Liver (tissue), 9 donors: Measurements from ENCODE around the gene JPH4. TPM values are rescaled to one million over a fixed set of nuclear protein-coding genes. Genes with fewer than 3 reads are reported as not detected.

Experiments
- DNase-seq: peaks from one replicate; pipeline ENCODE4 v3.0.0-alpha.2; 2017; ENCODE audit warnings: low spot score
- H3K27ac ChIP-seq, 2 donors: one replicate each; pipeline ENCODE4 v1.7.0; 2013; ENCODE audit warnings: inconsistent platforms in 2 of 2, low read length in 2 of 2, control low read depth in 1 of 2, low read depth in 1 of 2, mild to moderate bottlenecking in 1 of 2
- H3K27me3 ChIP-seq, 4 donors: one replicate each; pipeline versions ENCODE4 v1.6.1 to v1.7.0; 2013; ENCODE audit warnings: low read length in 3 of 4, inconsistent platforms in 1 of 4, mild to moderate bottlenecking in 1 of 4, moderate library complexity in 1 of 4; ENCODE audit not compliant: control insufficient read depth in 4 of 4, insufficient read depth in 4 of 4
- H3K36me3 ChIP-seq, 4 donors: one replicate each; pipeline versions ENCODE4 v1.6.1 to v1.7.0; 2013; ENCODE audit warnings: low read length in 3 of 4, mild to moderate bottlenecking in 3 of 4, low read depth in 1 of 4, moderate library complexity in 1 of 4; ENCODE audit not compliant: control insufficient read depth in 4 of 4, insufficient read depth in 3 of 4
- H3K4me1 ChIP-seq, 4 donors: one replicate each; pipeline versions ENCODE4 v1.6.1 to v1.7.0; 2013; ENCODE audit warnings: low read length in 3 of 4, mild to moderate bottlenecking in 3 of 4, moderate library complexity in 1 of 4; ENCODE audit not compliant: control insufficient read depth in 4 of 4, insufficient read depth in 4 of 4
- H3K4me3 ChIP-seq, 3 donors: one replicate each; pipeline versions ENCODE4 v1.6.1 to v1.7.0; 2013; ENCODE audit warnings: low read length in 3 of 3, control low read depth in 1 of 3, low read depth in 1 of 3, mild to moderate bottlenecking in 1 of 3
- H3K9ac ChIP-seq, 2 donors: one replicate each; pipeline ENCODE4 v1.7.0; 2013; ENCODE audit warnings: low read length in 2 of 2, mild to moderate bottlenecking in 2 of 2, moderate library complexity in 2 of 2, control low read depth in 1 of 2, low read depth in 1 of 2
- H3K9me3 ChIP-seq, 4 donors: one replicate each; pipeline versions ENCODE4 v1.6.1 to v1.7.0; 2013; ENCODE audit warnings: low read length in 3 of 4; ENCODE audit not compliant: control insufficient read depth in 4 of 4
- EGR1 ChIP-seq, 2 donors: IDR thresholded peaks; 2 replicates each; pipeline ENCODE4 v1.6.1; 2016 to 2018; ENCODE audit warnings: antibody characterized with exemption in 2 of 2, low read depth in 2 of 2
- FOXA1 ChIP-seq: IDR thresholded peaks from 2 replicates; pipeline ENCODE4 v1.6.1; 2016; ENCODE audit warnings: antibody characterized with exemption
- FOXA2 ChIP-seq: IDR thresholded peaks from 2 replicates; pipeline ENCODE4 v1.6.1; 2016; ENCODE audit warnings: antibody characterized with exemption
- GABPA ChIP-seq, 2 donors: IDR thresholded peaks in 1 of 2; conservative IDR thresholded peaks in 1 of 2; 2 replicates each; pipeline ENCODE4 v1.6.1; 2016; ENCODE audit warnings: antibody characterized with exemption in 2 of 2, mild to moderate bottlenecking in 1 of 2, moderate library complexity in 1 of 2
- HNF4A ChIP-seq, 2 donors: conservative IDR thresholded peaks; 2 replicates each; pipeline ENCODE4 v1.6.1; 2016; ENCODE audit warnings: antibody characterized with exemption in 2 of 2, mild to moderate bottlenecking in 2 of 2
- HNF4G ChIP-seq: IDR thresholded peaks from 2 replicates; pipeline ENCODE4 v1.6.1; 2016; ENCODE audit warnings: antibody characterized with exemption
- JUND ChIP-seq, 2 donors: IDR thresholded peaks; 2 replicates each; pipeline ENCODE4 v1.6.1; 2016; ENCODE audit warnings: antibody characterized with exemption in 2 of 2
- NR2F2 ChIP-seq: IDR thresholded peaks from 2 replicates; pipeline ENCODE4 v1.6.1; 2016; ENCODE audit warnings: antibody characterized with exemption
- RAD21 ChIP-seq, 2 donors: IDR thresholded peaks; 2 replicates each; pipeline ENCODE4 v1.6.1; 2016; ENCODE audit warnings: antibody characterized with exemption in 2 of 2, mild to moderate bottlenecking in 2 of 2
- RXRA ChIP-seq, 2 donors: IDR thresholded peaks; 2 replicates each; pipeline ENCODE4 v1.6.1; 2017 to 2018; ENCODE audit warnings: antibody characterized with exemption in 2 of 2, mild to moderate bottlenecking in 1 of 2
- SP1 ChIP-seq: IDR thresholded peaks from 2 replicates; pipeline ENCODE4 v1.6.1; 2018; ENCODE audit warnings: antibody characterized with exemption, mild to moderate bottlenecking
- TAF1 ChIP-seq: conservative IDR thresholded peaks from 2 replicates; pipeline ENCODE4 v1.6.1; 2016; ENCODE audit warnings: antibody characterized with exemption, mild to moderate bottlenecking
- YY1 ChIP-seq: IDR thresholded peaks from 2 replicates; pipeline ENCODE4 v1.6.1; 2016; ENCODE audit warnings: antibody characterized with exemption, mild to moderate bottlenecking
- WGBS: extraction: QIAGEN DNeasy Blood & Tissue Kit; methylation state at CpG from one replicate; pipeline ENCODE4 v1.1.7; 2013; 5-methylcytosine and 5-hydroxymethylcytosine counted together
- polyA plus RNA-seq, 2 donors: library from polyadenylated mRNA; stranded (reverse) in 1 of 2; unstranded in 1 of 2; fragments of 200-250 nt in 1 of 2; fragments of >200 nt in 1 of 2; fragmentation: Nextera tagmentation in 1 of 2; extraction: Ambion mirVana in 1 of 2; gene quantifications; one replicate each; pipeline versions ENCODE4 v1.2.1 to v1.2.3, GENCODE V29; 2013 to 2015
- total RNA-seq, 2 donors: library from RNA; depleted of rRNA; stranded (reverse); fragments of >200 nt; gene quantifications; one replicate each; pipeline ENCODE4 v1.2.3, GENCODE V29; 2014
- TF ChIP-seq, protein P1 (sequence below): IDR thresholded peaks from 2 replicates; pipeline ENCODE4 v1.6.1; 2016; ENCODE audit warnings: antibody characterized with exemption
- TF ChIP-seq, protein P2 (sequence below): IDR thresholded peaks from 2 replicates; pipeline ENCODE4 v1.6.1; 2016; ENCODE audit warnings: antibody characterized with exemption
- TF ChIP-seq, protein P3 (sequence below): fragments of 150-350 bp; IDR thresholded peaks from 2 replicates; pipeline ENCODE4 v1.5.1; 2017; ENCODE audit warnings: improper control_type of control experiment, low read depth, low read length; ENCODE audit not compliant: missing input control
- TF ChIP-seq, protein P4 (sequence below): IDR thresholded peaks from 2 replicates; pipeline ENCODE4 v1.6.1; 2016; ENCODE audit warnings: antibody characterized with exemption
- TF ChIP-seq, protein P5 (sequence below): IDR thresholded peaks from 2 replicates; pipeline ENCODE4 v1.6.1; 2016; ENCODE audit warnings: antibody characterized with exemption, mild to moderate bottlenecking
- donor health status: healthy.
- donor health status: healthy.
- donor health status: healthy.
- donor health status: healthy.
- donor health status: healthy.

The JPH4 gene
- total and polyA plus RNA-seq, 4 donors: 0.07 to 0.24 (median 0.16) TPM

DNA sequence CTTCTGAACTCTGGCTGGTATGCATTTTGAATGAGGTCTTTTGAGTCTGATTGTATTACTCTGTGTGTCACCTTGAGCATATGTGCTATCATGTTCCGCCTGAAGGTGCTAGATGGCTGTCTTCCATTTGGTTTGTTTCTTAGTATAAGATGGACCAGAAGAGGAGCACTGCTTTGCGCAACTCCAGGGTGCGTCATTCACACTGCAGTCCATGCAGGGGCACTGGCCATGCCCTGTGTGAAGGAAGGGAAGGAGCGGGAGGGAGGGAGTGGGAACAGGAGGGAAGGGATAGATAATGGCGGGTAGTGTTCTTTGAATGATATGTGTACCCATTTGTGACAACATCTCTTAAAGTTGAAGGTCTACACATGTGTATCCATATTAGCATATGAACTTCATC lies 35.2 kb downstream of the JPH4 start:
- Histone ChIP-seq H3K9ac (no peak overlapping the region), H3K27ac (no peak overlapping the region), H3K4me3 (no peak overlapping the region), H3K4me1 (no peaks in the 10 kb centered on the region), H3K9me3 (no peaks in the 10 kb centered on the region), H3K27me3 (no peaks in the 10 kb centered on the region), H3K36me3 (no peaks in the 10 kb centered on the region)
- TF ChIP-seq RXRA (IDR thresholded peaks at IDR 0.05) (no peak), RAD21 (IDR thresholded peaks at IDR 0.05) (no peak), HNF4A (conservative IDR thresholded peaks at IDR 0.05) (no peak), JUND (IDR thresholded peaks at IDR 0.05) (no peak), YY1 (no peak)
- DNase-seq: no peak
- 96% methylated on average over 5 of the region's 5 CpGs for WGBS

DNA sequence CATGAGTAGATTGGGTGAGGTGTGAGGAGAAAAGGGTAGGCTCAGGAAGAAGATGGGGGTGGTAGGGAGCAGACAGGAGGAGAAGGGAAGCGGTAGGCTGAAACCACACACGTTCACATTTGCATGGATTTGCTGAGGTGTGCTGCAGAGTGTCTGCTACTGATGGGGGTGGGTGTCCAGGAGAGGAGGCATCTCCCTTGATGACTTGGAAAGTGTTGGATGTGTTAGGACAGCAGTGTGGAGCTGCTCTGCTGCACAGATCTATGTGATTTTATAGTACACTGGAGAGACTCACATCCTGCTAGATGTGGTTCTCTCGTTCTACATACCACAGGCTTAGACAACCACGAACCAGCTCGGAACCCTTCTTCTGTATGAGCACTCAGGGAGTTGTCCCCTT lies 36.3 kb downstream of the JPH4 start:
- no peak overlapping the region for H3K4me3 ChIP-seq
- no peak overlapping the region for H3K9ac ChIP-seq
- no peak overlapping the region for H3K27ac ChIP-seq
- no peaks in the 10 kb centered on the region for H3K9me3 ChIP-seq
- DNase-seq: no peak
- H3K36me3 ChIP-seq: no peaks in the 10 kb centered on the region
- TF ChIP-seq SP1 (no peak), FOXA1 (no peak), EGR1 (IDR thresholded peaks at IDR 0.05; ENCODE audit: low read depth in 2 of 2) (no peak), HNF4G (no peak), RAD21 (IDR thresholded peaks at IDR 0.05) (no peak), NR2F2 (no peak), FOXA2 (no peak), GABPA (IDR thresholded peaks at IDR 0.05 in 1 of 2, conservative IDR thresholded peaks at IDR 0.05 in 1 of 2) (no peak), JUND (IDR thresholded peaks at IDR 0.05) (no peak), RXRA (IDR thresholded peaks at IDR 0.05) (no peak), HNF4A (conservative IDR thresholded peaks at IDR 0.05) (no peak), YY1 (no peak), TAF1 (no peak)
- TF ChIP-seq, protein P1, sequence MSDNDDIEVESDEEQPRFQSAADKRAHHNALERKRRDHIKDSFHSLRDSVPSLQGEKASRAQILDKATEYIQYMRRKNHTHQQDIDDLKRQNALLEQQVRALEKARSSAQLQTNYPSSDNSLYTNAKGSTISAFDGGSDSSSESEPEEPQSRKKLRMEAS: no peak
- TF ChIP-seq, protein P2, sequence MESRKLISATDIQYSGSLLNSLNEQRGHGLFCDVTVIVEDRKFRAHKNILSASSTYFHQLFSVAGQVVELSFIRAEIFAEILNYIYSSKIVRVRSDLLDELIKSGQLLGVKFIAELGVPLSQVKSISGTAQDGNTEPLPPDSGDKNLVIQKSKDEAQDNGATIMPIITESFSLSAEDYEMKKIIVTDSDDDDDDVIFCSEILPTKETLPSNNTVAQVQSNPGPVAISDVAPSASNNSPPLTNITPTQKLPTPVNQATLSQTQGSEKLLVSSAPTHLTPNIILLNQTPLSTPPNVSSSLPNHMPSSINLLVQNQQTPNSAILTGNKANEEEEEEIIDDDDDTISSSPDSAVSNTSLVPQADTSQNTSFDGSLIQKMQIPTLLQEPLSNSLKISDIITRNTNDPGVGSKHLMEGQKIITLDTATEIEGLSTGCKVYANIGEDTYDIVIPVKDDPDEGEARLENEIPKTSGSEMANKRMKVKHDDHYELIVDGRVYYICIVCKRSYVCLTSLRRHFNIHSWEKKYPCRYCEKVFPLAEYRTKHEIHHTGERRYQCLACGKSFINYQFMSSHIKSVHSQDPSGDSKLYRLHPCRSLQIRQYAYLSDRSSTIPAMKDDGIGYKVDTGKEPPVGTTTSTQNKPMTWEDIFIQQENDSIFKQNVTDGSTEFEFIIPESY: no peak
- TF ChIP-seq, protein P3, sequence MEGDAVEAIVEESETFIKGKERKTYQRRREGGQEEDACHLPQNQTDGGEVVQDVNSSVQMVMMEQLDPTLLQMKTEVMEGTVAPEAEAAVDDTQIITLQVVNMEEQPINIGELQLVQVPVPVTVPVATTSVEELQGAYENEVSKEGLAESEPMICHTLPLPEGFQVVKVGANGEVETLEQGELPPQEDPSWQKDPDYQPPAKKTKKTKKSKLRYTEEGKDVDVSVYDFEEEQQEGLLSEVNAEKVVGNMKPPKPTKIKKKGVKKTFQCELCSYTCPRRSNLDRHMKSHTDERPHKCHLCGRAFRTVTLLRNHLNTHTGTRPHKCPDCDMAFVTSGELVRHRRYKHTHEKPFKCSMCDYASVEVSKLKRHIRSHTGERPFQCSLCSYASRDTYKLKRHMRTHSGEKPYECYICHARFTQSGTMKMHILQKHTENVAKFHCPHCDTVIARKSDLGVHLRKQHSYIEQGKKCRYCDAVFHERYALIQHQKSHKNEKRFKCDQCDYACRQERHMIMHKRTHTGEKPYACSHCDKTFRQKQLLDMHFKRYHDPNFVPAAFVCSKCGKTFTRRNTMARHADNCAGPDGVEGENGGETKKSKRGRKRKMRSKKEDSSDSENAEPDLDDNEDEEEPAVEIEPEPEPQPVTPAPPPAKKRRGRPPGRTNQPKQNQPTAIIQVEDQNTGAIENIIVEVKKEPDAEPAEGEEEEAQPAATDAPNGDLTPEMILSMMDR: no peak
- TF ChIP-seq, protein P4, sequence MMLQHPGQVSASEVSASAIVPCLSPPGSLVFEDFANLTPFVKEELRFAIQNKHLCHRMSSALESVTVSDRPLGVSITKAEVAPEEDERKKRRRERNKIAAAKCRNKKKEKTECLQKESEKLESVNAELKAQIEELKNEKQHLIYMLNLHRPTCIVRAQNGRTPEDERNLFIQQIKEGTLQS: no peak
- TF ChIP-seq, protein P5, sequence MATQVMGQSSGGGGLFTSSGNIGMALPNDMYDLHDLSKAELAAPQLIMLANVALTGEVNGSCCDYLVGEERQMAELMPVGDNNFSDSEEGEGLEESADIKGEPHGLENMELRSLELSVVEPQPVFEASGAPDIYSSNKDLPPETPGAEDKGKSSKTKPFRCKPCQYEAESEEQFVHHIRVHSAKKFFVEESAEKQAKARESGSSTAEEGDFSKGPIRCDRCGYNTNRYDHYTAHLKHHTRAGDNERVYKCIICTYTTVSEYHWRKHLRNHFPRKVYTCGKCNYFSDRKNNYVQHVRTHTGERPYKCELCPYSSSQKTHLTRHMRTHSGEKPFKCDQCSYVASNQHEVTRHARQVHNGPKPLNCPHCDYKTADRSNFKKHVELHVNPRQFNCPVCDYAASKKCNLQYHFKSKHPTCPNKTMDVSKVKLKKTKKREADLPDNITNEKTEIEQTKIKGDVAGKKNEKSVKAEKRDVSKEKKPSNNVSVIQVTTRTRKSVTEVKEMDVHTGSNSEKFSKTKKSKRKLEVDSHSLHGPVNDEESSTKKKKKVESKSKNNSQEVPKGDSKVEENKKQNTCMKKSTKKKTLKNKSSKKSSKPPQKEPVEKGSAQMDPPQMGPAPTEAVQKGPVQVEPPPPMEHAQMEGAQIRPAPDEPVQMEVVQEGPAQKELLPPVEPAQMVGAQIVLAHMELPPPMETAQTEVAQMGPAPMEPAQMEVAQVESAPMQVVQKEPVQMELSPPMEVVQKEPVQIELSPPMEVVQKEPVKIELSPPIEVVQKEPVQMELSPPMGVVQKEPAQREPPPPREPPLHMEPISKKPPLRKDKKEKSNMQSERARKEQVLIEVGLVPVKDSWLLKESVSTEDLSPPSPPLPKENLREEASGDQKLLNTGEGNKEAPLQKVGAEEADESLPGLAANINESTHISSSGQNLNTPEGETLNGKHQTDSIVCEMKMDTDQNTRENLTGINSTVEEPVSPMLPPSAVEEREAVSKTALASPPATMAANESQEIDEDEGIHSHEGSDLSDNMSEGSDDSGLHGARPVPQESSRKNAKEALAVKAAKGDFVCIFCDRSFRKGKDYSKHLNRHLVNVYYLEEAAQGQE: no peak
- H3K27me3 ChIP-seq: no peaks in the 10 kb centered on the region
- WGBS: 92% methylated on average over 5 of the region's 5 CpGs
- H3K4me1 ChIP-seq: no peaks in the 10 kb centered on the region
